ENCODE measurements around the gene PRAMEF2.
"Not testable (repeated sequence)": the region's sequence is repeated elsewhere in the genome, so short reads cannot be mapped to it uniquely, and the experiment has no call there.

Gene PRAMEF2, protein sequence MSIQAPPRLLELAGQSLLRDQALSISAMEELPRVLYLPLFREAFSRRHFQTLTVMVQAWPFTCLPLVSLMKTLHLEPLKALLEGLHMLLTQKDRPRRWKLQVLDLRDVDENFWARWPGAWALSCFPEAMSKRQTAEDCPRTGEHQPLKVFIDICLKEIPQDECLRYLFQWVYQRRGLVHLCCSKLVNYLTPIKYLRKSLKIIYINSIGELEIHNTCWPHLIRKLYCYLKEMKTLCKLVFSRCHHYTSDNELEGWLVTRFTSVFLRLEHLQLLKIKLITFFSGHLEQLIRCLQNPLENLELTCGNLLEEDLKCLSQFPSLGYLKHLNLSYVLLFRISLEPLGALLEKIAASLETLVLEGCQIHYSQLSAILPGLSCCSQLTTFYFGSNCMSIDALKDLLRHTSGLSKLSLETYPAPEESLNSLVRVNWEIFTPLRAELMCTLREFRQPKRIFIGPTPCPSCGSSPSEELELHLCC

DNA sequence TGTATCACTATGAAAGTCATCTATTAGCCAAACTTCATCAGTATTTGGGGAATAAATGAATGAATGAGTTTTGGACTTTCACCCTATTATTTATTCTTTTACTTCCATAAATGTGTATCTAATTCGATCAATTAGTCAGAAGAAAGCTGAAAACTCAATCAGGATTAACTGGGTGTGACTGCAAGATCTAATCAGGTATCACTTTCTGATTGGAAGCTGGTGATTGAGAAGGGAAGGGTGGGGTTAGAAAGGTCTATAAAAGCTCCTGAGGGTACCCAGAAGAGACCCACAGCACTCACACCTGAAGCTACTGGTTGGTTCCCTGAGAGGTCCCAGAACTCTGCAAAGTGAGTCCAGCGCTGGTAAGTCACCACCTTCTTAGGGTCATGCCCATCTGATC lies at the start of gene PRAMEF2:
Gene PRAMEF2, plus strand, starts transcription at position 301 of the 400 bp plus-strand sequence. CDS start 1,924 bp downstream, outside the sequence.
- in situ Hi-C loops (cut with HindIII; ENCODE audit: low sequenced_read_pairs), result not testable (repeated sequence)

DNA sequence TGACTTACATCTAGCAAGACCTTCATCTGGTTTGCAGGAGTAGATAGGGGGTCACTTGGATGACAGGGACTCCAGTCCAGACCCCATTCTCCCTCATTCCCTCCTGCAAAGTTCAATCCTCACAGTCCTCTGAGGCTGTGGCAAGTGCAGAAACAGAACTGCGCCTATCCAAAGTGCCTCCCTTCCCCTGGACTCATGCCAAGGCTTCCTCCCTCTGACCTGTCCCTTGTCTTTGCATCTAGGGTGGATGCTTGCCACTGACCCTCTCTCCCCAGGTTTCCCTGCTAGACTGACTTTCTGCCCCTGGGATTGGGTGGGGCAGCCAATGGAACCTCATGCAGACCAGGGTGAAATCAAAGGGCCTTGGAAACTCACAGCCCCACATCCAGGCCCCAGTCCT lies 47.0 kb upstream of the PRAMEF2 start:
- in situ Hi-C loops (cut with HindIII; ENCODE audit: low sequenced_read_pairs), result no loop called here

DNA sequence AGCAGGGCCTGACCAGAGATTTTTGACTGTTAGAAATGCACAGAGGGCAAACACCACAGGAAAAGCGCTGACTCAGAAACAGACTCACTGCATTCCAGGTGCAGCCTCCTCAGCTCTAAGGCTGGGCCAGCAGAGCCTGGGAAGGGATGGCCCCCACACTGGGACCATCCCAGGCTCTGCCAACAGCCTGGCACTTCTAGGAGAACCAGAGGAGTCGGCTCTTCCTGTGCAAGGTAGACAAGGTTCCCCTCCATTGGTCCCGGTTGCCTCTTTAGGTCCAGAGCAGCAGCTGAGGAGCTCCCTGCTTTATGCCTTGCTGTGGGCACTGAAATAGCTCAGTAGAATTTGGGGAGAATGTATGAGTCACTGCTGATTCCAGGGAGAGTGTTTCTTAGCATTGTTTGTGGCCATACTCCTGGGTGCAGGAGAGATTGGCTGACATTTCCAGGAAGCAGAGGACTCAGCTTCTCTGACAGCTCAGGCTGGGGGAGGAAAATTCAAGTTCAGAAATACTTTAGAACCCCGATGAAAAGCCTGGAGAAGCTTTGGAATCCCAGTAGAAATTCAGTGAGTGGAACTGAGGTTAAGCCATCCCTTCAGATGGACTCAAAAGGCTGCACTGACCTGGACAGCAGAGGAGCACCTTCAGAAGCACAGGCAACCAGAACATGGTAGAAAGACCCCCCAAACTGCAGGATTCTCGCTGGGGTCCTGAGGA lies 46.0 kb upstream of the PRAMEF2 start:
- in situ Hi-C loops (cut with HindIII; ENCODE audit: low sequenced_read_pairs), result no loop called here

DNA sequence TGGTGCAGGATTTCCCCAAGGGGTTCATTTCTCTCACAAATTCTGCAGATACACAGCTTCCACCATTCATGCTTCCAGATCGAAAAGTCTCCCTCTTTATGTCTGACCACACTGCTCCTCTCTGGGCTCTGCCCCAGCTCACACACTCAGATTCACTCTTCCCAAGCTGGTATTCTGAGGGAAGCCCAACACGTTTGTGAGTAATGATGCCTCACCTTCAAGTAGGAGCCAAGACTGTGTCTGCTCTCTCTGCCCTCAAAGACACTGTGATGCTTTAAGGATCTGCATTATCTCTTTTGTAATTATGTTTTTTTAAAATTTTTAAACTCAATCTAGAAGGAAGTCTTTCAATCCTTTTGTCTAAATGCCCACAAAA lies 45.5 kb upstream of the PRAMEF2 start:
- in situ Hi-C loops (cut with HindIII; ENCODE audit: low sequenced_read_pairs), result no loop called here

DNA sequence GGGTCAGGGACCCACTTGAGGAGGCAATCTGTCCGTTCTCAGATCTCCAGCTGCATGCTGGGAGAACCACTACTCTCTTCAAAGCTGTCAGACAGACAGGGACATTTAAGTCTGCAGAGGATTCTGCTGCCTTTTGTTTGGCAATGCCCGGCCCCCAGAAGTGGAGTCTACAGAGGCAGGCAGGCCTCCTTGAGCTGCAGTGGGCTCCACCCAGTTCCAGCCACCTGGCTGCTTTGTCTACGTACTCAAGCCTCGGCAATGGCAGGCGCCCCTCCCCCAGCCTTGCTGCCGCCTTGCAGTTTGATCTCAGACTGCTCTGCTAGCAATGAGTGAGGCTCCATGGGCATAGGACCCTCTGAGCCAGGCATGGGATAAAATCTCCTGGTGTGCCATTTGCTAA lies 37.8 kb upstream of the PRAMEF2 start:
- in situ Hi-C loops (cut with HindIII; ENCODE audit: low sequenced_read_pairs), result not testable (repeated sequence)

DNA sequence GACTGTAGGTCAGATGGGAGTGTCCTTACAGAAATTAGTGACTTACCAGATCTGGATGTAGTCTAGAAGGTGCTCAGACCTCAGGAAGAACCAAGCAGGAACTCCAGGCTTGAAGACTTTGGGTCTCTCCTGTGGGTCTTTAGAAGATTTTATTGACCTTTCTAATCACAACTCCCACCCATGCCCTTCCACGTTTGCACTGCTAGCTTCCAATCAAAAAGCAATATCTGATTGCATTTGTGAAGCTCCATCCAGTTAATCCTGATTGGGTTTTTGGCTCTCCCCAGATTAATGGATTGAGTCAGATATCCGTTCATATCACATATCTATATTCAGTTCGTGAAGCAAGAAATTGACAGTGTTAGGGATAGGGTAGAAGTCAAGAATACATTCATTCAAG lies 25.6 kb upstream of the PRAMEF2 start, which contains the start of gene PRAMEF11:
Gene PRAMEF11, minus strand, starts transcription at position 101 of the 400 bp plus-strand sequence. CDS start 2,621 bp downstream, outside the sequence.
- in situ Hi-C loops (cut with HindIII; ENCODE audit: low sequenced_read_pairs), result not testable (repeated sequence)

DNA sequence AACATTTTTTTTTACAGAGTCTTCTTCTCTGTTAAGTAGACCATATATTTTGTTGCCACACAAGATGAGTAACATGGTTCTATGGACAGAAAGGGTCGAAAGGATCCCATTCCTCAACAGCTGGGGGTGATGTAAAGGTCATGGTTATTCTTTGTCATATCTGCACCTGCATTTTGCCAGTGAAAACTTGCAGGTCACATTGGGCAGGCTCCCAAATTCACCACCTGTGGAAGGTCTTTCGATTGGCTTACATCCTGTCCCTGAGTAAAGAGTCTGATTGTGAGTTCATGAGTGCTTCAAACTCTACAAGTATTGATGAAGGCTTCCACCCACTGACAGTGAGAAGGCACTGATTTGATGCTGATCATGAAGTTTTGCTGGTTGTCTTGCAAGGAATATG lies 23.6 kb upstream of the PRAMEF2 start:
- in situ Hi-C loops (cut with HindIII; ENCODE audit: low sequenced_read_pairs), result not testable (repeated sequence)

DNA sequence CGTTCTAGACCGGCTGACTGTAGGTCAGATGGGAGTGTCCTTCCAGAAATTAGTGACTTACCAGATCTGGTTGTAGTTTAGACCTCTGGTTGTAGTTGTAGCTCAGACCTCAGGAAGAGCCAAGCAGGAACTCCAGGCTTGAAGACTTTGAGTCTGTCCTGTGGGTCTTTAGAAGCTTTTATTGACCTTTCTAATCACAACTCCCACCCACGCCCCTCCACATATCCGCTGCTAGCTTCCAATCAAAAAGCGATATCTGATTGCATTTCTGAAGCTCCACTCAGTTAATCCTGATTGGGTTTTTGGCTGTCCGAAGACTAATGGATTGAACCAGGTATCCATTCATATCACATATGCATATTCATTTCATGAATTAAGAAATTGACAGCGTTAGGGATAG lies 8.3 kb upstream of the PRAMEF2 start, which contains the start of gene HNRNPCL1:
Gene HNRNPCL1, minus strand, starts transcription at position 101 of the 400 bp plus-strand sequence. CDS start 431 bp downstream, outside the sequence.
- in situ Hi-C loops (cut with HindIII; ENCODE audit: low sequenced_read_pairs), result not testable (repeated sequence)

DNA sequence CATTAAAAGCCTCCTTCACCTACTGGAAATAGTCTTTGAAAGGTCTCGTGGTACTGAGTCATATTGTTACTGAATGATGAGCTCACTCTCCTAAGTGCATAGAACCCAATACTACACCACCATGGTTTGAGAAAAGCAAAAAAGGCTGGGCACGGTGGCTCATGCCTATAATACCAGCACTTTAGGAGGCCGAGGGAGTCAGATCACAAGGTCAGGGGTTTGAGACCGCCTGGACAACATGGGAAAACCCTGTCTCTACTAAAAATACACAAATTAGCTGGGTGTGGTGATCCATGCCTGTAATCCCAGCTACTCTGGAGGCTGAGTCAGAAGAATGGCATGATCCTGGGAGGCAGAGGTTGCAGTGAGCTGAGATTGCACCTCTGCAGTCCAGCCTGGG lies 5.1 kb upstream of the PRAMEF2 start:
- in situ Hi-C loops (cut with HindIII; ENCODE audit: low sequenced_read_pairs), result no loop called here

DNA sequence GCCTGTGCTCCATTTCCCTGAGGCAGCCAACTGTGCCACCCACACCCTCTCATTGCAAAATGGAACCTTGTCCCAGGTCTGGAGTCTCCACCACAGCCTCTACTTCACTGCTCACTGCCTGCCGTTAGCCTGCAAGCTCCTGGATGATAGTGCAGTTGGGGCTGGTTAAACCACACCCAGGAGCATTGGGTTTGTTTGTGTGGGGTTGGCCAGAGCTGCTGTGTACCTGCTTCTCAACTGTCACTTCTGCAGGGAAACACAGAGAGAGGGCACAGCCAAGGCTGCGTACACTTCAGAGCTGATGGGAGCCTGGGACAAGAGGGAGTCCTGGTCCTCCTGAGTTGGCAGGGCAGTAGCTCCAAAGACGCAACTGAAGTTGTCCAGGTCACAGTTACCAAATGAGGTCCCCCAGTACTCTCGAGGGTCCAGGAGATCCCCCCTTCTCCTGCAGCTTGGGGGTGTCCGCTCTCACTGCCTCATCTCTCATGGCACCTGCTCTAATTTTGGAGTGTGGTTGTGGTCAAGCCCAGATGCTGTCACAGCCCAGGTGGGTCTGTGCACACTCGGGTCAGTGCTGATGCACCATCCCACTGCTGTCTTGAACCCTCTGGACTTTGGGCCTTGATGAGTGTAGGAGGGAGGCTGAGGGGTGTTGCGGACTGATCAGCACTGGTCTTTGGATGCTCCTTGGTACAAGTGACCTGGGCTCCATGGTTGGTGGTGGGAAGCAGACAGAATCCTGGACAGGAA lies 6.4 kb downstream of the PRAMEF2 start:
- in situ Hi-C loops (cut with HindIII; ENCODE audit: low sequenced_read_pairs), result not testable (repeated sequence)

DNA sequence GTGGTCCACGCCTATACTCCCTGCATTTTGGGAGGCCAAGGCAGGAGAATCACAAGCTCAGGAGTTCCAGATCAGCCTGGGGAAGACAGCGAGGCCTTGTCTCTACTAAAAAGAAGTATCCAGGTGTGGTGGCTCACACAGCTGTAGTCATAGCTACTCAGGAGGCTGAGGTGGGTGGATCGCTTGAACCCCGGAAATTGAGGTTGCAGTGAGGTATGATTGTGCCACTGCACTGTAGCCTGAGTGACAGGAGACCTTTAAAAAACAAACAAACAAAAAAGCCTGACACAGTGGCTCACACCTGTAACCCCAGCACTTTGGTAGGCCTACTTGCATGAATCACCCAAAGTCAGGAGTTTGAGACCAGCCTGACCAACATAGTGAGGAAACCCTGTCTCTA lies 21.6 kb downstream of the PRAMEF2 start:
- in situ Hi-C loops (cut with HindIII; ENCODE audit: low sequenced_read_pairs), result not testable (repeated sequence)

DNA sequence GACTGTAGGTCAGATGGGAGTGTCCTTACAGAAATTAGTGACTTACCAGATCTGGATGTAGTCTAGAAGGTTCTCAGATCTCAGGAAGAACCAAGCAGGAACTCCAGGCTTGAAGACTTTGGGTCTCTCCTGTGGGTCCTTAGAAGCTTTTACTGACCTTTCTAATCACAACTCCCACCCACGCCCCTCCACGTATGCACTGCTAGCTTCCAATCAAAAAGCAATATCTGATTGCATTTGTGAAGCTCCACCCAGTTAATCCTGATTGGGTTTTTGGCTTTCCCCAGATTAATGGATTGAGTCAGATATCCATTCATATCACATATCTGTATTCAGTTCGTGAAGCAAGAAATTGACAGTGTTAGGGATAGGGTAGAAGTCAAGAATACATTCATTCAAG lies 29.2 kb downstream of the PRAMEF2 start, which contains the start of gene PRAMEF4:
Gene PRAMEF4, minus strand, starts transcription at position 101 of the 400 bp plus-strand sequence. CDS start 2,807 bp downstream, outside the sequence.
- in situ Hi-C loops (cut with HindIII; ENCODE audit: low sequenced_read_pairs), result not testable (repeated sequence)

DNA sequence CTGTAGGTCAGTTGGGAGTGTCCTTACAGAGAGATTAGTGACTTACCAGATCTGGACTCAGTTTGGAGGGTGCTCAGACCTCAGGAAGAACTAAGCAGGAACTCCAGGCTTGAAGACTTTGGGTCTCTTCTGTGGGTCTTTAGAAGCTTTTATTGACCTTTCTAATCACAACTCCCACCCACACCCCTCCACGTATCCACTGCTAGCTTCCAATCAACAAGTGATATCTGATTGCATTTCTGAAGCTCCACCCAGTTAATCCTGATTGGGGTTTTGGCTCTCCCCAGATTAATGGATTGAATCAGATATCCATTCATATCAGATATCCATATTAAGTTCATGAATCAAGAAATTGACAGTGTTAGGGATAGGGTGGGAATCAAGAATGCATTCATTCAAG lies 41.3 kb downstream of the PRAMEF2 start, which contains the start of gene PRAMEF10:
Gene PRAMEF10, minus strand, starts transcription at position 101 of the 400 bp plus-strand sequence. CDS start 2,423 bp downstream, outside the sequence.
- in situ Hi-C loops (cut with HindIII; ENCODE audit: low sequenced_read_pairs), result not testable (repeated sequence)

DNA sequence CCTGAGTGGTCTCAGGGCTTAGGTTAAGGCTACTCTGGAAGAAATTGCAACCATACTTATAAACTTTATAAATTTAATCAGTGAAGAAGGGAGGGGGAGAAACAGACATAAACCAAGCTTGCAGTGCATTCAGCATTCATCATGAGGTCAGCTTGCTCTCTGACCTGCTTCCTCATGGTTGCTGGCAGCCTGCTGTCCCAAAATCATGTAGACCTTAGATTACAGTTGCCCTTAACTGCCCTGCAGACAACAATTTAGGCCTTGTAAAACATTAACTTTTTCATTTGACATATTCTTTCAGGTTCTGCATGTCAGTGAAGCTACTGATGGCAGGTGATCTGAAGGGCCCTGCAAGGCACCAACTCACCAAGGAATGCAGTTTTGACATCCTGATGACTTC lies 42.3 kb downstream of the PRAMEF2 start:
- in situ Hi-C loops (cut with HindIII; ENCODE audit: low sequenced_read_pairs), result not testable (repeated sequence)

DNA sequence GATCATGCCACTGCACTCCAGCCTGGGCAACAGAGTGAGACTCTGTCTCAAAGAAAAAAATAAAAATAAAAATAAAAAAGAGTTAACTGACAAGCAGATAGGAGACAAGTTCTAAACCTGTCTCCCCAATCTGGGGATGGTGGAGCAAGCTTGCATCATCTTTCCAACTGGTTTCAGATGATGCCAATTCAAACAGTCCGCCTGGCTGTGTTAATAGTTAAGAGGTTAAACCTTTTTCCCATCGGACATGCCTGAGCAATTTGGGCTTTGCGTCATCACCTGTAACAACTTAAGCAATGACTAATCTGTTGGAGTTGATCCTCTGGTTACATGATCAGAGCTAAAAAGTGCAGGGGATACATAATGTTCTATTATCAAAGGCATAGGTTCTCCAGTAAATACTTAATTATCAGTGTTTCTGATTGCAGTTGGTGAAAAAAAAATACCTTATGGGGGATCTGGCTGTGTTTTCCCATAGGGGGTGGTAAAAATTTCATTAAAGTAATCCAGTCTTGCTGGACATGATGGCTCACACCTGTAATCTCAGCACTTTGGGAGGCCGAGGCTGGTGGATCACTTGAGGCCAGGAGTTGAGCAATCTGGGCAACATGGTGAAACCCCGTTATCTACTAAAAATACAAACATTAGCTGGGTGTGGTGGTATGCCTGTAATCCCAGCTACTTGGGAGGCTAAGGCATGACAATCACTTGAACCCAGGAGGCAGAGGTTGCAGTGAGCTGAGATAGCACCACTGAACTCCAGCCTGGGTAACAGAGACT lies 47.1 kb downstream of the PRAMEF2 start:
- in situ Hi-C loops (cut with HindIII; ENCODE audit: low sequenced_read_pairs), result not testable (repeated sequence)
